GM23248 (cell line): ENCODE data around the gene NCAM1. TPM values are rescaled to one million over a fixed set of nuclear protein-coding genes. Genes with fewer than 3 reads are reported as not detected.

Source experiments
- DNase-seq: peaks from one replicate; pipeline ENCODE4 v3.0.0-alpha.2; 2015
- H2AFZ ChIP-seq: fragments of 200-600 bp; sonication (generic); 2 replicates; pipeline ENCODE4 v1.6.1; 2016; ENCODE audit warnings: antibody characterized with exemption
- H3F3A ChIP-seq: fragments of 200-600 bp; sonication (generic); 2 replicates; pipeline ENCODE4 v1.6.1; 2016; ENCODE audit warnings: mild to moderate bottlenecking, antibody characterized with exemption, mixed run types; ENCODE audit not compliant: insufficient read depth
- H3K27ac ChIP-seq: fragments of 200-600 bp; sonication (generic); 2 replicates; pipeline ENCODE4 v1.5.1; 2016; ENCODE audit warnings: mild to moderate bottlenecking
- H3K27me3 ChIP-seq: fragments of 200-600 bp; sonication (generic); replicated peaks from 2 replicates; pipeline ENCODE4 v1.6.1; 2016; ENCODE audit warnings: mild to moderate bottlenecking; ENCODE audit not compliant: insufficient read depth
- H3K36me3 ChIP-seq: fragments of 200-600 bp; sonication (generic); 2 replicates; pipeline ENCODE4 v1.6.1; 2016; ENCODE audit warnings: low read depth, mild to moderate bottlenecking
- H3K4me1 ChIP-seq: fragments of 200-600 bp; sonication (generic); 2 replicates; pipeline ENCODE4 v1.6.1; 2016; ENCODE audit warnings: mild to moderate bottlenecking; ENCODE audit not compliant: insufficient read depth
- H3K4me2 ChIP-seq: fragments of 200-600 bp; sonication (generic); one replicate; pipeline ENCODE4 v1.6.1; 2016; ENCODE audit warnings: mild to moderate bottlenecking; ENCODE audit not compliant: unreplicated experiment
- H3K4me3 ChIP-seq: fragments of 200-600 bp; sonication (generic); 2 replicates; pipeline ENCODE4 v1.5.1; 2016; ENCODE audit warnings: mild to moderate bottlenecking
- H3K79me2 ChIP-seq: fragments of 200-600 bp; sonication (generic); 2 replicates; pipeline ENCODE4 v1.6.1; 2016; ENCODE audit warnings: mild to moderate bottlenecking; ENCODE audit not compliant: insufficient read depth
- H3K9ac ChIP-seq: fragments of 200-600 bp; sonication (generic); 2 replicates; pipeline ENCODE4 v1.6.1; 2016; ENCODE audit warnings: mild to moderate bottlenecking
- H3K9me2 ChIP-seq: fragments of 200-600 bp; sonication (generic); 2 replicates; pipeline ENCODE4 v1.6.1; 2016; ENCODE audit warnings: mixed run types, mild to moderate bottlenecking, moderate library complexity; ENCODE audit not compliant: insufficient read depth
- H3K9me3 ChIP-seq: fragments of 200-600 bp; sonication (generic); one replicate; pipeline ENCODE4 v1.6.1; 2017; ENCODE audit warnings: low read depth
- H4K20me1 ChIP-seq: fragments of 200-600 bp; sonication (generic); 2 replicates; pipeline ENCODE4 v1.6.0; 2016; ENCODE audit not compliant: insufficient read depth
- EZH2 ChIP-seq: fragments of 200-600 bp; sonication (generic); IDR thresholded peaks from 2 replicates; pipeline ENCODE4 v1.6.1; 2018; ENCODE audit warnings: antibody characterized with exemption, mild to moderate bottlenecking; ENCODE audit not compliant: insufficient read depth, poor library complexity, severe bottlenecking
- EZH2phosphoT487 ChIP-seq: fragments of 200-600 bp; sonication (generic); IDR thresholded peaks from 2 replicates; pipeline ENCODE4 v1.6.1; 2018; ENCODE audit warnings: antibody characterized with exemption, moderate library complexity, mild to moderate bottlenecking, low read depth; ENCODE audit not compliant: insufficient read depth
- WGBS, 2 experiments: methylation state at CpG; one replicate each; pipeline ENCODE4 v1.1.6; 2015 to 2017; ENCODE audit warnings: low lambda C conversion rate in 2 of 2, low coverage in 1 of 2; ENCODE audit errors: missing lambda C conversion rate in 2 of 2; 5-methylcytosine and 5-hydroxymethylcytosine counted together
- in situ Hi-C: fragments of 300-500 bp; cut with MboI; formaldehyde crosslinking; loops from 2 replicates; pipeline ENCODE4 v1.15.0; 2020
- polyA plus RNA-seq: library from polyadenylated mRNA; unstranded; fragments of >200 nt; fragmentation: Nextera tagmentation; extraction: Ambion mirVana; gene quantifications from 2 replicates; pipeline ENCODE4 v1.2.1, GENCODE V29; 2016
- total RNA-seq: library from RNA; depleted of rRNA; stranded (reverse); fragments of >200 nt; shearing (Covaris generic); gene quantifications from 2 replicates; pipeline ENCODE4 v1.2.3, GENCODE V29; 2014

Gene NCAM1
- total and polyA plus RNA-seq, 2 experiments from 2014 or later: 1.5 to 1.8 TPM

DNA sequence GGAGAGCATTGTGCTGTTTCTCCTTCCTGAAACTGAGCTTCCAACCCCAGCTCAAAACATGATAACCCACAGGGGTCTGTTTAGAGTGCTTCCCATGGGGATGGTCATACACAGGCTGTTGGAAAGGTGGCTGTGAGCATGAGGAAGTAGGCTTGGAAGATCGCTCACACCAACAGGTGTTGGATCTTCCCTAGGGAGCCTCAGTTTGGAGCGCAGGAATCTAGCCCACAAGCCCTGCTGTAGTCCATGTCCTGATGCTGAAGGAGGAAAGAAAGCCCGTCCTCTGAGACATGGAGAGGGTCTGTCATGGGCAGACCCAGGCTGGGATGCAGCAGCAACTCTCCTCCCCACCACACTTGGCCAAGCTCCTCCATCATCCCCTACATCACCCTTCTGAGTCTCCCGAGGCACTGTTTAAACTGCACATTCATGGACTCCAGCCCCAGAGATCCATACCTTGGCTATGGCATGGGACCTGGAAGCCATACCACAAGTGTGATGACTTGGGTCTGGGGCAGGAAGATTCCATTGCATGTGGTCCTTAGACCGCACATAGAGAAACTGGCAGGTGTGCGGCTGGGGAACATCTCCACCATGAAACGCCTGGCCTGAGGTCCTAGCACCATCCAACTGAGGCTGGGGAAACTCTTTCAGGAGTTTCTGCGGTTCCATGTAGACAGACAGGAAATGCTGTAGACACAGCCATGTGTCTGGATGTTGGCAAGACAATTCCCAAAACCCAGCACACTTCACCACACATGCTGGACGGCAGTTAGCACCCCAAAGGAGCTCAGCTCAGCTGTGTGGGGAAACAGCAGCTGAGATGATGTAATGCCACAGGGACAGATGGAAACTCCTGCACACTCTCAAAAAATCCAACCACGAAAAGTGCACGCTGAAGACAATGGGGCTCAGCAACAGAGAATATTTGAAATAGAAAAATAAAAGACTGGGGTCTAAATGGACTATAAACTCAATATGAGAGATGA lies 325.6 kb downstream of the NCAM1 start:
- Histone ChIP-seq H3K9me3 (no peaks in the 10 kb centered on the region), H4K20me1 (no peaks in the 10 kb centered on the region), H3K36me3 (no peaks in the 10 kb centered on the region), H3K4me1 (no peaks in the 10 kb centered on the region), H3K4me3 (no peak overlapping the region), H3K4me2 (no peak overlapping the region), H3F3A (no peaks in the 10 kb centered on the region), H3K9ac (no peak overlapping the region), H3K27me3 (no peaks in the 10 kb centered on the region; the same call in none of the 2 replicates), H3K9me2 (no peaks in the 10 kb centered on the region), H3K27ac (no peak overlapping the region), H2AFZ (no peak overlapping the region), H3K79me2 (no peaks in the 10 kb centered on the region)
- peak; percentile 39 for DNase-seq
- 59 to 60% methylated on average over 11 of the region's 11 CpGs for WGBS, 2 experiments
- TF ChIP-seq EZH2: no peak
- TF ChIP-seq EZH2phosphoT487: no peak
- in situ Hi-C loops: loop anchor here (10.0 kb wide), 3 partner anchors 492 to 1002 kb away; no protein-coding TSS in a partner anchor

DNA sequence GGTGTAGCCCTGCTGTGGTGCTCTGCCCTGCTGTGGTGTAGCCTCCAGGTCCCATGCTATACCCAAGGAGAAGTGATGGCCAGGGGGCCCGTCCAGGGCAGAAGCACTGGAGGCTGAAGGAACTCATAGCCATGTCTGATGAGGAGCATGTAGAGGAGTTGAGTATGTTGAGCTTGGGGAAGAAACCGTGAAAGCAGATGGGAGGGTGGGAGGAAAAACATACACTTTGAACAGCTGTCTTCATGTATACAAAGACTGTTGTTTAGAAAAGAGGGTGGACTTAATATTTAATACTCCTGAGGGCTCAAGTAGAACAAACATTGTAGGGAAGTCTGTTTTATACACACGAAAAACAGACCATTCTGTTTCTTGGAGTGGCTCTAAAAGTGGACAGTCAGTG lies 326.6 kb downstream of the NCAM1 start:
- Histone ChIP-seq H3K9me3 (no peaks in the 10 kb centered on the region), H3K9ac (no peak overlapping the region), H3K36me3 (no peaks in the 10 kb centered on the region), H3K27ac (no peak overlapping the region), H2AFZ (no peak overlapping the region), H3K79me2 (no peaks in the 10 kb centered on the region), H3F3A (no peaks in the 10 kb centered on the region), H3K4me3 (no peak overlapping the region), H3K27me3 (peaks cover 4% of the 10 kb centered on the region), H4K20me1 (no peaks in the 10 kb centered on the region), H3K4me2 (no peak overlapping the region), H3K4me1 (no peaks in the 10 kb centered on the region), H3K9me2 (no peaks in the 10 kb centered on the region)
- TF ChIP-seq EZH2phosphoT487: no peak
- no peak for TF ChIP-seq EZH2
- in situ Hi-C loops: loop anchor here (10.0 kb wide), 3 partner anchors 493 to 1003 kb away; no protein-coding TSS in a partner anchor
- no peak for DNase-seq
- WGBS, 2 experiments: 63 to 70% methylated on average over 3 of the region's 3 CpGs

DNA sequence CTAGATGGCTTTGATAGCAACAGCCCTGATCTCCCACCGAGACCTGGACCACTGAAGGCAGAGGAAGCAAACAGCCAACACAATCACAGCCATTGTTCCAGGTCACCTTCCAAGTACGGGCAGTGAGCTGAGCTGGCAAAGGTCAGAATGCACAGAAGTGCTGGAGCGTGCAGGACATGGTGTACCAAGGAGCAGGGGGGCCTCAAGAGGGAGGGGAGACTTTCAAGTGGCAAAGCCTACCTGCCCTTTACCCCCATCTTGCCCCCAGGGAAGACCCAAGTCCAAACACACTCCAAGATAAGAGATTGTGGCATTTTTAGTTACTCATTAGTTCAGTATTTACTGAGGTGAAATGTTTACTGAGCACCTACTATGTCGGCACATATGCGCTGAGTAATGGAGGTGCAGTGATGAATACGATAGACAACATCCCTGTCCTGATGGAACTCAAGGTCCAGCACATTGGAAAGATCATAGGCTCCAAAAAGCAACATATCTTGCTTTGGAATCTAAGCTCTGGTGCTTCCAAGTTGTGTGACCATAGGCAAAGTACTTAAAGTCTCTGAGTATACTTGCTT lies 327.2 kb downstream of the NCAM1 start:
- H3K4me3 ChIP-seq: no peak overlapping the region
- no peak overlapping the region for H3K4me2 ChIP-seq
- no peaks in the 10 kb centered on the region for H3F3A ChIP-seq
- no peaks in the 10 kb centered on the region for H3K79me2 ChIP-seq
- no peak overlapping the region for H3K27ac ChIP-seq
- no peaks in the 10 kb centered on the region for H3K9me3 ChIP-seq
- 84 to 86% methylated on average over 6 of the region's 6 CpGs for WGBS, 2 experiments
- no peak for DNase-seq
- no peak overlapping the region for H2AFZ ChIP-seq
- TF ChIP-seq EZH2phosphoT487 (no peak), EZH2 (no peak)
- no peaks in the 10 kb centered on the region for H3K4me1 ChIP-seq
- no peaks in the 10 kb centered on the region for H3K36me3 ChIP-seq
- H4K20me1 ChIP-seq: no peaks in the 10 kb centered on the region
- in situ Hi-C loops: loop anchor here (10.0 kb wide), 3 partner anchors 494 to 1004 kb away; no protein-coding TSS in a partner anchor
- H3K9me2 ChIP-seq: no peaks in the 10 kb centered on the region
- H3K27me3 ChIP-seq: peaks cover 9% of the 10 kb centered on the region
- no peak overlapping the region for H3K9ac ChIP-seq

DNA sequence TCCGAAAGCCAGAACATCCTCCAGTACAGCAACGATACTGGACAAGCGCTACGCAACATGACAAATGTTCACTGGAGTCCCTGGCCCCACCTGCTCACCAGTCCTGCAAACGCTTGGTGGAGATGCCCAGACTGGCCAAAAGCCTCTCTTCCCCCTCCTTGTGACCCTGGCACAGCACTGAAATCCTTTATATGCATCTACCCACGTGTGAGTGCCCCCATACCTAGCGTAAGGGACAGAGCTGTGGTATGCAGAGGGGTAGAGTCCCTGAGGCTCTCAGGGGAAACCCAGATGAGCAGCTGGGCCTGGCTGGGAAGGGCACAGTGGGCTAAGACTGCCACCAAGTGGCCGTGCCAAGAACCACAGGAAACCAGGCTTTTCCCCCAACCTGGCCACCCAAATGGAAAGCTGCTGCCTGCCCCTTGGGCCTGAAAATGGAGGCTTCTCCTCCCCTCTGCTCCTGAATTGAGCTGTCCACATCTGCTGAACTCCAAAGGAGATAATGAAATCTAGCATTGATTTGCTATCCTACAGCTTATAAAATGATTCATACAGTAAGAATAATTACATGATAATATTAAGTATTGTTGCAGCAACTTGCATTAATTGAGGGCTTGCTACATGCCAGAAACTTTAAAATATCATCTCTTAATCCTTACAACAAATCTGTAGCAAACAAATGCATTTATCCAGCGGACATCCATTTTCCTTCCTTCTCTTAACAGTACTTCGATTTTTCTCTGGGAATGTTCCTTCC lies 328.4 kb downstream of the NCAM1 start:
- Histone ChIP-seq H3K27me3 (peaks cover 17% of the 10 kb centered on the region), H3K36me3 (no peaks in the 10 kb centered on the region), H3K27ac (no peak overlapping the region), H3K4me1 (no peaks in the 10 kb centered on the region), H3K9me3 (no peaks in the 10 kb centered on the region), H4K20me1 (no peaks in the 10 kb centered on the region), H3K4me3 (no peak overlapping the region), H3F3A (no peaks in the 10 kb centered on the region), H3K9ac (no peak overlapping the region), H2AFZ (no peak overlapping the region), H3K4me2 (no peak overlapping the region), H3K79me2 (no peaks in the 10 kb centered on the region), H3K9me2 (no peaks in the 10 kb centered on the region)
- WGBS, 2 experiments: 33 to 42% methylated on average over 10 of the region's 10 CpGs
- TF ChIP-seq EZH2phosphoT487 (no peak), EZH2 (no peak)
- in situ Hi-C loops: loop anchor here (10.0 kb wide), 3 partner anchors 495 to 1005 kb away; no protein-coding TSS in a partner anchor
- DNase-seq: peak; percentile 71
